ENCODE data around the gene DPPA3. TPM values are rescaled to one million over a fixed set of nuclear protein-coding genes. Genes with fewer than 3 reads are reported as not detected.

DPPA3 gene
- total RNA-seq, 4 donors from 2014 or later: not detected

DNA sequence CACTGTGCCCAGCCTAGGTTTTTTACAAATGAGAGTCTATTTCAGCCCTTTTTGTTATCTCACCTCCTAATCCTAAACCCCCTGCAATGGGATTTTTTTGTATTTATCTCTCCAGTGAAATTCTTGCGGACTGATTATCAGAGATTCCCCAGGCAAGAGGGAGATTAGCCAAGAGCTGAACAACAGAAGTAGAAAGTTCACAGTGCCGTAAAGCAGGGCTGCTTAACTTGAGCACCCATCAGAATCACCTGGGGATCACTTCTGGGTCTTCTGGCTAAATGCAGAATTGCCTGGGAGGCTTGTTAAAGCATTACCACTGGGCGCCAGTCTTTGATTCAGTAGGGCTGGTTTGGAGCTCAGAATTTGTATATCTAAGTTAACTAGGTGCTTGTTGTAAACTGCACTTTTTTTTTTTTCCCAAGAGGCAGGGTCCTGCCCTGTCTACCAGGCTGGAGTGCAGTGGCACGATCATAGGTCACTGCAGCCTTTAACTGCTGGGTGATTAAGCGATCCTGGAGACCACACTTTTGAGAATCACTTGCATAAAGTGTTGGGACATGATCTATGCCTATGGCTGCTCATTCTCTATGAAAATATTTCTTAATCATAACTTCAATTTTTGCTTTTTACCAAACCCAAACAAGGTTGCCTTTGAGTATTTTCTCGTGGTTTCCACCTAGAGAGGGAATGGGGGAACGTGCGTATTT lies 1.1 kb upstream of the DPPA3 start:
- DNase-seq: no peak
- no peaks in the 10 kb centered on the region for H3K36me3 ChIP-seq
- no peaks in the 10 kb centered on the region for H3K9me3 ChIP-seq
- no peaks in the 10 kb centered on the region for H3K4me1 ChIP-seq
- H3K27ac ChIP-seq: no peak overlapping the region
- no peak for TF ChIP-seq POLR2A (IDR thresholded peaks at IDR 0.05)
- TF ChIP-seq, protein P1, sequence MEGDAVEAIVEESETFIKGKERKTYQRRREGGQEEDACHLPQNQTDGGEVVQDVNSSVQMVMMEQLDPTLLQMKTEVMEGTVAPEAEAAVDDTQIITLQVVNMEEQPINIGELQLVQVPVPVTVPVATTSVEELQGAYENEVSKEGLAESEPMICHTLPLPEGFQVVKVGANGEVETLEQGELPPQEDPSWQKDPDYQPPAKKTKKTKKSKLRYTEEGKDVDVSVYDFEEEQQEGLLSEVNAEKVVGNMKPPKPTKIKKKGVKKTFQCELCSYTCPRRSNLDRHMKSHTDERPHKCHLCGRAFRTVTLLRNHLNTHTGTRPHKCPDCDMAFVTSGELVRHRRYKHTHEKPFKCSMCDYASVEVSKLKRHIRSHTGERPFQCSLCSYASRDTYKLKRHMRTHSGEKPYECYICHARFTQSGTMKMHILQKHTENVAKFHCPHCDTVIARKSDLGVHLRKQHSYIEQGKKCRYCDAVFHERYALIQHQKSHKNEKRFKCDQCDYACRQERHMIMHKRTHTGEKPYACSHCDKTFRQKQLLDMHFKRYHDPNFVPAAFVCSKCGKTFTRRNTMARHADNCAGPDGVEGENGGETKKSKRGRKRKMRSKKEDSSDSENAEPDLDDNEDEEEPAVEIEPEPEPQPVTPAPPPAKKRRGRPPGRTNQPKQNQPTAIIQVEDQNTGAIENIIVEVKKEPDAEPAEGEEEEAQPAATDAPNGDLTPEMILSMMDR (IDR thresholded peaks at IDR 0.05): no peak
- H3K4me3 ChIP-seq: no peak overlapping the region
- H3K27me3 ChIP-seq: no peaks in the 10 kb centered on the region
- intact Hi-C loops (cut with DNase I; ENCODE audit: low total_unique reads): no loop called here

GRCh38 chr12:7712841-7713442 lies 1.7 kb downstream of the DPPA3 start:
- Histone ChIP-seq H3K27me3 (no peaks in the 10 kb centered on the region), H3K4me3 (no peak overlapping the region), H3K4me1 (no peaks in the 10 kb centered on the region), H3K9me3 (no peaks in the 10 kb centered on the region), H3K27ac (no peak overlapping the region), H3K36me3 (no peaks in the 10 kb centered on the region)
- no peak for DNase-seq
- TF ChIP-seq, protein P1 (IDR thresholded peaks at IDR 0.05): no peak
- TF ChIP-seq POLR2A (IDR thresholded peaks at IDR 0.05): no peak
- intact Hi-C loops (cut with DNase I; ENCODE audit: low total_unique reads): no loop called here

GRCh38 chr12:7716381-7716780 lies 5.1 kb downstream of the DPPA3 start:
- Histone ChIP-seq H3K9me3 (no peaks in the 10 kb centered on the region), H3K27ac (no peak overlapping the region), H3K27me3 (no peaks in the 10 kb centered on the region), H3K4me1 (no peaks in the 10 kb centered on the region), H3K4me3 (no peak overlapping the region), H3K36me3 (no peaks in the 10 kb centered on the region)
- TF ChIP-seq, protein P1 (IDR thresholded peaks at IDR 0.05): no peak
- no peak for TF ChIP-seq POLR2A (IDR thresholded peaks at IDR 0.05)
- DNase-seq: no peak
- intact Hi-C loops (cut with DNase I; ENCODE audit: low total_unique reads): no loop called here

DNA sequence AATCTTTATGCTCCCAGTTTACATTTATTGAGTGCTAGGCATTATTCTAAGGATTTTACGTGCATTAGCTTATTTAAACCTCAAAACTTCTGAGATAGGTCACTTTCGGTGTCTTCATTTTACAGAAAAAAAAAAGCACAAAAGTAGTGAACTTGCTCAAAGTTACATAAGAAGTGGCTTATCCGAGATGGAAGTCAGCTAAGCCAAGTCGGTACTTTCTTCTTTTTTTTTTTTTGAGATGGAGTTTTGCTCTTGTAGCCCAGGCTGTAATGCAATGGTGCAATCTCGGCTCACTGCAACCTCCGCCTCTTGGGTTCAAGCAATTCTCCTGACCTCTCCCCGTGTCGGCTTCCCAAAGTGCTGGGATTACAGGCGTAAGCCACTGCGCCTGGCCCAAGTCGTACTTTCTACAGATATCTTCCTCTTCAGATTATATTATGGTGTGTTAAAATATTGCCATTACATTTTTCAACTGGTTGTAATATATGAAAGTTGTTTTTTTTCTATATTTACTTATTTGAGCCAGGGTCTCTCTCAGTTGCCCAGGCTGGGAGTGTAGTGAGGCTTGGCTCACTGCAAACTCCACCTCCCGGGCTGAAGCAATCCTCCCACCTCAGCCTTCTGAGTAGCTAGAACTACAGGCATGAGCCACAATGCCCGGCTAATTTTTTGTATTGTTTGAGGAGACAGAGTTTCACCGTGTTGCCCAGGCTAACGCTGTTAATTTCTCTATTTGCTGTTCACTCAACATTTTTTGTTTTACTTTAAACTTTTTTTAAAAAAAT lies 8.9 kb downstream of the DPPA3 start:
- Histone ChIP-seq H3K27me3 (no peaks in the 10 kb centered on the region), H3K36me3 (no peaks in the 10 kb centered on the region), H3K4me3 (no peak overlapping the region), H3K27ac (no peak overlapping the region), H3K9me3 (no peaks in the 10 kb centered on the region), H3K4me1 (no peaks in the 10 kb centered on the region)
- intact Hi-C loops (cut with DNase I; ENCODE audit: low total_unique reads): no loop called here
- TF ChIP-seq, protein P1 (IDR thresholded peaks at IDR 0.05): no peak
- TF ChIP-seq POLR2A (IDR thresholded peaks at IDR 0.05): no peak
- no peak for DNase-seq

DNA sequence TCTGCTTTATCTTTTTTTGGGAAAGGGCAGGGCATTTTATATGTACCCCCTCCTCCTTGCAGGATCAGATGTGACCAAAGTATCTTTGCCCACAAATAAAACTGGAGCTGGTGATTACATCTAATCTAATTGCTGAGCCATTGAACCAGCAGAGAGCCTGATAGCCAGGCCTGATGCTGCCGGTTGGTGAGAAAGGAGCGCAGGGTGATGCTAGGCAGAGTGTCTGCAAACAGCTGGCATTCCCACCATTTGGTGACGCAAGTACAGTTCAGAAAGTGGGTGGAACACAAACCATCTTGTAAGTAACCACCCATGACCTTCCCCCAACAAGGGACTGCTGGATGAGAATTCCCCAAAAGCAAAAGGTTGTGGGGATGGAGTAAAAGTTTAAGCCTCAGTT lies 12.7 kb downstream of the DPPA3 start:
- intact Hi-C loops (cut with DNase I; ENCODE audit: low total_unique reads): no loop called here
- no peak for DNase-seq
- TF ChIP-seq POLR2A (IDR thresholded peaks at IDR 0.05): no peak
- TF ChIP-seq, protein P1 (IDR thresholded peaks at IDR 0.05): no peak

More for the DNA sequence above, 12.7 kb downstream of the DPPA3 start:
- Histone ChIP-seq H3K4me3 (no peak overlapping the region), H3K4me1 (no peaks in the 10 kb centered on the region), H3K36me3 (no peaks in the 10 kb centered on the region), H3K9me3 (no peaks in the 10 kb centered on the region), H3K27ac (no peak overlapping the region), H3K27me3 (no peaks in the 10 kb centered on the region)
